ENCODE results near the gene KLF6.
A peak's percentile ranks its signal among the peaks of the same experiment; 100 is the strongest.

The KLF6 gene

GRCh38 chr10:3786295-3787015 is 1.4 kb upstream of the KLF6 start:
- DNase-seq: no peak

DNA sequence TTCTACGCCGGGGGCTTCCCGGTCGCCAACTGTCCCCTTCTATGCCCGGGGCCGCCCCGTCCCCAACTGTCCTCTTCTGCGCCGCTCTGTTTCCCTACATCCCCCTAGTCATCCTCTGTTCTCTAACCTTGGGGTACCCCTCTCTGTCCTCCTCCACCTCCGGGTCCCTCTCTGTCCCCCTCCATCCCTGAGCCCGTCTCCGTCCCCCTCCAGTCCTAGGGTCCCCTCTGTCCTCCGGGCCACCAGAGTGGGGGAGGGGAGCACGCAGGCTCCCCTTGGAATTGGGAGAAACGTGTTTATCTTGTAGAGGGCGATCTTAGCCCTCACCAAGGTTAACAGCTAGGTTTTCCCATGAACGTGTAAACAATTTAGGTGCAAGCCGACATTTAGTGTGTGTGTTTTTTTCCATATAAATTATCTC is 852 bp upstream of the KLF6 start:
- no peak for DNase-seq

- DNase-seq: peak; percentile 52
Measured at GRCh38 chr10:3785251-3785850, 342 bp upstream of the KLF6 start.

GRCh38 chr10:3783682-3784432 is 1.2 kb downstream of the KLF6 start:
- peak; percentile 24 for DNase-seq

DNA sequence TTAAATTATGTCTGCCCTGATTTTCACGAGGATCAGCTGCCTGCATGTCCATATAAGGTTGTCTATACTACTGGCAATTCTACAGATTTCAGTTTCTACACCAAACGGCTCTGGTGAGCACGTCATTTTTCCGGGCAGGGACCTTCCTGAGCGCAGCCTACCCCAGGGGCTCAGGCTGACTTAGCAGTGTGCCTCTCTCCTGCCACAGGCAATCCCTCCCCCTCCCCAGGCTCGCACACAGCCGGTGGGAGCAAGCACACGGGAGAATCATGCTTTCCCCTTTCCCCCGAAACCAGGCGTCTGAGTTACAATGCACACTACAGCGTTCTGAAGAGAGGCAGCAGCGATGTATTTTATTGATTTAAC is 1.7 kb downstream of the KLF6 start:
- no peak for DNase-seq

DNA sequence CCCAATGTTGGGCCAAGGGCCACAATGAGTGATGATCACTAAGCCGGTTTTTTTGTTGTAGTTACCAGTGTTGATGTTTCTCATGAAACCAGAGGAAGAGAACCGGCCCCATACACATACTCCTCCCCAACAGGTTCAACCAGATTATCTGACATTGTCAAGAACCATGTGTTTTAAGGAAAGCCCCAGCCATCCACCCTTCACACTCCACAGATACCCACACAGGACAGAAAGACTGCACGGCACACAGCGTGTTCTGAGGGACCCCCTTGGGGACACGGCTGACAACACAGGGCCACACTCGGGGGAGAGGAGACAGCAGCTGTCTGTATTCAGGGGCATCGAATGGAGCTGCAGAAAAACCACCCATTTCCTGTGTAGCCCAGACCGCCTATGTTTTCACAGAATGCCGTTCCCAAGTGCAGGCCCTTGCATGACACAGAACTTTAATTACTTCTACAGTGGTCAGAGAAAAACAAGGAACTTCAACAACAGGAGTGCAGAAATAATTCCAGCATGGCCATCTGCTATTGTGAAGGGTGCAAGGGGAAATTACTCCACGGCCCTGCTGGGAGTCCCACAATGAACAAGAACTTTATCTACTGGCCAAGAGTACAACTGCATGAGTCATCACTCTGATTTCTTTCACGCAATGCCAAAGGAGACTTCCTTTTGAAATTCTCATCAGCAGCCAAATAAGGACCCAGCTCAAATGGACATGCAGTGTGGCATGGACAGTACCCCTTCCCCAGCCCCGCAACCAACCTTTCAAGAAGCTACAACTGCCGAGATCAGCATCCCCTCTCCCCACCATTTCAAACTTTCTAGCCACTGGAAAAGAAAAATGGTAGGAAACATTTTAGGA is 2.3 kb downstream of the KLF6 start:
- no peak for DNase-seq

GRCh38 chr10:3782146-3782450 is 2.9 kb downstream of the KLF6 start:
- DNase-seq: no peak

DNA sequence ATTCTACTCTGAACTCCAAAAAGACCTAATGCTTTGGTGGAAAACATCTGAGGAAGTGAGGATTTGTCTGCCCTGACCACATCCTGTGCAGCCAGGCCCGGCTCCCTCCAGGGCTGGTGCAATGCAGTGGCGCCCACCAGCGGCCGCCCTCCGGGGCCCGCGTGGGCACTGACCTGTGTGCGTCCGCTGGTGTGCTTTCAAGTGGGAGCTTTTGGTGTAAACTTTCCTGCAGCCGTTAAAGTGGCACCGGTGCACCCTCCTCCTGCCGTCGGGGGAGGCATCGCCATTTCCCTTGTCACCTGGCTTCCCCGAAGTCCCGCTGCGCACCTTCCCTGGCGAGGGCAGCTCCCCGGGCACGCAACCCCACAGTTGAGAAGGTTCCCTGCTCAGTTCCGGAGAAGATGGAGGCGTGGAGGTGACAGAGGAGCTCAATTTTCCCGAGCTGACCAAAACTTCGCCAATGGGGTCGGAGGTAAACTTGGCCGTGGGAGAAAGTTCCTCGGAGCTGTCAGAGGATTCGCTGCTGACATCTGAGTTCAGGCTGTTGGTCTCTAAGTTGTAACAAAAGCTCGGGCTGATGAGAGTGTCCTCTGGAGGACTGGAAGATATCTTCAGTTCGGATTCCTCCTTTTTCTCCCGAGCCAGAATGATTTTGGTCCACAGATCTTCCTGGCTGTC is 3.4 kb downstream of the KLF6 start:
- DNase-seq: no peak

DNA sequence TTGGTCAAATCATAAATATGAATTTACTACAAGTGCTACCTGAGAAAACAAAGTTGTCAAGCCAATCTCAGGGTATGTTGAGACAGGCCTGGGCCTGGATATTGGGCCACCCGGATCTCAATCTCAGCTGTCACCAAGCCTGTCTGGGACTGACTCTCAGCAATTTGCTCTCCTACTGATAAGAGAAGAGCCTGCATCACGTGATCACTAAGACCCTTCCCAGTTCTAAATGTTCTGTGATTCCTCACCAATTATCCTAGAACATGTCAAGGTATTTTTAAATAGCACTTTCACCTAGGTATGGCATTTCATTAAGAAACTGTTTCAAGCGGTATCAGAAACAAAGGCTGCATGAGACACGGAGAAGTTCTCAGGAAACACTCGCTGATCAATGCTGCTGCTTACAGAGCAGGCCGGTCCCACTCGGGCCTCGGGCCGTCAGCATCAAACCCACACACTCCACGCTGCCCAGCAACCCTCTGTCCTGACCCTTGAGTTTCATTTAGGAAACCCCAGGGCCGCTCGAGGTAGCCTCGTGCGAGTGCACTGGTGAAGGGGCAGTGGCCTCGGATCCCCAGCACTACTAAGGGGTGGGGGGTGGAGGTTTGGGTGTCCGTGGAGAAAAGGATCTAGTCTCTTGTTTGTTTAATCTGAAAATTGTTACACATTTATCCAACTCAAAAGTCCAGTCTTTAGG is 4.1 kb downstream of the KLF6 start:
- no peak for DNase-seq

GRCh38 chr10:3780021-3780770 is 4.8 kb downstream of the KLF6 start:
- DNase-seq: no peak

DNA sequence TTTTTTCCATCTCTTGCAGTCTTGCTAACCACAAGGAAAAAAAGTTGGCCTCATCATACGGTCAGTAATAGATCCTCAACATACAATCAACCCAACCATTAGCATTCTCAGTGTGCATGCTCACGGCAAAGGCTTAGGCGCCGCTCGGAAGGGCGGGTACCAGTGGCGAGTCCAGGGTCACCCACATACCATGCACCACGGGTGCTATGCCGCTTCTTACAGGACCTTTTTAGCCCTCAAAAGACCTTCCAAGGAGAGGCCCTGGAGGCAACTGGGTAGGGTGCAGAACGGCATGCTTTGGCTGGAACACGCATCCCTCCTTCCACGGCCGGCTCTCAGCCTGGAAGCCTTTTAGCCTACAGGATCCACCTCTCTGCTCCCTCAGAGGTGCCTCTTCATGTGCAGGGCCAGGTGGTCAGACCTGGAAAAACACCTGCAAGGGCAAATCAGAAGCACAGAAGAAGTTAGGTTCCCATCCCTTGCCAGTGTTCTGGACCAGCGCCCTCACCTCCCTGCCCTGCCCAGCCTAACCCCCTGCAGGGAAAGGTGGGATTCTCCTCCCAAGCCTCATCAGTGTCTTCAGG is 5.8 kb downstream of the KLF6 start:
- DNase-seq: no peak

GRCh38 chr10:3778692-3779157 is 6.3 kb downstream of the KLF6 start:
- DNase-seq: no peak

DNA sequence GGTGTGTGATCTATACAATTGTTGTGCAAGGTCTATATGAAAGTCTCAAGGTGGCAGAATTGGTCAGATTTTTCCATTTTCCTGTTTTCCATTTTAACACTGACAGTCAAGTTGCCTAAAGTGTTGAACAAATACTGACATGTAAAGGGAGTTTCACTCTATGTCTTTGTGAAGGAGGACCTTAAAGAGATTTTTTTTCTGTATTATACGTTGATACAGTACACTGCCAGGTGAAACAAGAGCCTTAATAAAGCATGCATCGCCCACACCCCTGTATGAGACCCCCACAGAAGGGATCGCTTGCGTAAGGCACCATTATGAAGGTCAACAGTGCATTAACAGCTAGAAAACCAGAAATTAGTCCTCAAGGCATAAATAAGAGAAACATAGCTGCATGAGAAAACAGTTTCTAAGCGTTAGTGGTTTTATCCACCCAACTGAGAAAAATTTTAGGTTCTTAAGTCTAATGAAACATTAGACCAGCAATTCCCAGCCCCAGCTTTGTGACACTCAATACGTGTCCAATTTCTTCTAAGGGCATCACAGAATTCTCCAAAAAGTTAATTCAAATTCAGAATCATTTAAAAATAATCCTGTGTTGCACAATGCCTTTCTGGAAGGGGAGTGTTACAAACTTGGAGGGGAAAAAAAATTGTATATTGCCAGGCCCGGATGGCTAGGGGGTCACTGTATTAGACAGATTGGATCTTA is 6.9 kb downstream of the KLF6 start:
- no peak for DNase-seq

GRCh38 chr10:3776796-3777571 is 8.0 kb downstream of the KLF6 start:
- no peak for DNase-seq

GRCh38 chr10:3775696-3776551 is 9.1 kb downstream of the KLF6 start:
- no peak for DNase-seq

GRCh38 chr10:3774814-3775695 is 10.0 kb downstream of the KLF6 start:
- DNase-seq: no peak

All from DMS79 (cell line).